Testis (tissue), 2 donors: ENCODE measurements around the gene KCNJ15.

Experiments used
- POLR2A ChIP-seq: fragments of 450-650 bp; IDR thresholded peaks from one replicate; pipeline ENCODE4 v1.6.1; 2017; ENCODE audit warnings: antibody characterized with exemption, mild to moderate bottlenecking, moderate library complexity
- TF ChIP-seq, protein P1 (sequence below), 3 experiments: fragments of 450-650 bp in 2 of 3; fragments of 200-600 bp in 1 of 3; sonication (generic) in 1 of 3; IDR thresholded peaks; one replicate each; pipeline ENCODE4 v1.5.1; 2016 to 2019; ENCODE audit warnings: antibody characterized with exemption in 3 of 3, mild to moderate bottlenecking in 2 of 3, moderate library complexity in 1 of 3

DNA sequence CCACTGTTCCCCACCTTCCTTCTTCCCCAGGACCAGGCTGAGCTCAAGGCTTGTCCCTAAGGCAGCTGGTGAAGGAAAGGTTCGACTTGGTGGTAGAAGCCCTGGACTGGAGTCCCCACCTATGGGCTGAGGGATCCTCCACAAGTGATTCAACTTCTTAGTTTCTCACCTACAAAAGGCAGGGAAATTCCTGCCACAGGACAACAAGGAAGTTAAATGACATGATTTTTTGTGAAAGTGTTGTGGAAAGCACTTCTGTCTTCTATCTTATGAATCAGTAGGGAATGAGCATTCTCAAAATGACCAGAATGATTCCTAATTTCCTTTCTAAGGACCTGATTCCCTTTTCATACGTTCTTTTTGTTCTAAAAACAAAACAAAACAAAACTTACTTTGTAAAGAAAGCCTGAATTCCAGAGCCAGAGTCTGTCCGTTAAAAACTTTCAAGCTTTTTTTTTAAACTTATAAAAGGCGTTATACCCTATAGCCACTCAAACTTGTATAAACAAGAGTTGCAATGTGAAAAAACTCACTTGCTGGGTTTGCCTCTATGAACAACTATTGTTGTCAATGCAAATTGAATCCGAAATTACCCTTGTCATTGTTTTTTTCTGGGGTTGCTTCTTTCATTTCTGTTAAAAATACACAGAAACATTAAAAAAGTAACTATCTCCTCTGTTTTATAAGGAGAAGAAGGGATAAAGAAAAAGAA lies 12.2 kb downstream of the KCNJ15 start:
- TF ChIP-seq, protein P1, sequence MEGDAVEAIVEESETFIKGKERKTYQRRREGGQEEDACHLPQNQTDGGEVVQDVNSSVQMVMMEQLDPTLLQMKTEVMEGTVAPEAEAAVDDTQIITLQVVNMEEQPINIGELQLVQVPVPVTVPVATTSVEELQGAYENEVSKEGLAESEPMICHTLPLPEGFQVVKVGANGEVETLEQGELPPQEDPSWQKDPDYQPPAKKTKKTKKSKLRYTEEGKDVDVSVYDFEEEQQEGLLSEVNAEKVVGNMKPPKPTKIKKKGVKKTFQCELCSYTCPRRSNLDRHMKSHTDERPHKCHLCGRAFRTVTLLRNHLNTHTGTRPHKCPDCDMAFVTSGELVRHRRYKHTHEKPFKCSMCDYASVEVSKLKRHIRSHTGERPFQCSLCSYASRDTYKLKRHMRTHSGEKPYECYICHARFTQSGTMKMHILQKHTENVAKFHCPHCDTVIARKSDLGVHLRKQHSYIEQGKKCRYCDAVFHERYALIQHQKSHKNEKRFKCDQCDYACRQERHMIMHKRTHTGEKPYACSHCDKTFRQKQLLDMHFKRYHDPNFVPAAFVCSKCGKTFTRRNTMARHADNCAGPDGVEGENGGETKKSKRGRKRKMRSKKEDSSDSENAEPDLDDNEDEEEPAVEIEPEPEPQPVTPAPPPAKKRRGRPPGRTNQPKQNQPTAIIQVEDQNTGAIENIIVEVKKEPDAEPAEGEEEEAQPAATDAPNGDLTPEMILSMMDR (IDR thresholded peaks at IDR 0.05) = no peak
- no peak for TF ChIP-seq POLR2A
